Measurements from ENCODE around the gene TTC9C. TPM values are rescaled to one million over a fixed set of nuclear protein-coding genes. Genes with fewer than 3 reads are reported as not detected.
"Not testable (repeated sequence)": the region's sequence is repeated elsewhere in the genome, so short reads cannot be mapped to it uniquely, and the experiment has no call there.

Gene TTC9C
- total RNA-seq, 1 donor from 2014 or later, result 11.2 TPM

DNA sequence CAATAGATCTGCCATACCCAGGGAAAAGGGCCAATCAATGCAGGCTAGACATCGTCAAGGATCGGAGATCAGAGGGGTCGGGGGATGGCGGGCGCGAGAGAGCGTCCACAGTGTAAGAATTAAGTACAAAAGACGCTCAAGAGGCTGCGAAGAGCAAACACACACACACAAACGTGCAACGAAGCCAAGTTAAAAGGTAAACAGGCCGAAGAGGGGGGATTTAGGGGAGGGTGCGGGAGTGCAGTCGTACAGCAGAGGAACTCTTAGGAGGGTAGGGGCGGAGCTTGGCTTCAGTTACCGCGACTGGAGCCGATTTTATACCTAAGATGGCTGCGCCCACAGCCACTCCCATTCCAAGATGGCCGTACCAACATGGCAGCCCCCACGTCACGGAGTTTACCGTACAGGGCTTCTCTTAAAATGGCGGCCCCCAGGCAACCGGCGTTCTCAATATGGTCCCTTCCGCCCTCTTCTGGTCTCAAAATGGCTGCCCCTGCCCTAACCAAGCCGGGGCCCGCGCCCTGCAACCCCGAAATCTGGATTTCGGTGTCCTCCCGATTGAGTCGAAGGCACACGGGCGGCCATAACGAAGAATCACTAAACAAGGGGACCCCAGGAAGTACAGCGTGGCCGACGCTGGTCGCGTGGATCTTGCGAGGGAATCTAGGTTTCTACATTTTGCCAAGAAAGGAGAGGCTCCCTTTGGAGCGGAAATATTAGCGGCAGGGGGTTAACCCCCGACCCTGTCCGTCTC, 18.9 kb upstream of the TTC9C start:
- ATAC-seq, result peak; percentile 75
- peak; percentile 97 for DNase-seq (ENCODE audit: low spot score)

DNA sequence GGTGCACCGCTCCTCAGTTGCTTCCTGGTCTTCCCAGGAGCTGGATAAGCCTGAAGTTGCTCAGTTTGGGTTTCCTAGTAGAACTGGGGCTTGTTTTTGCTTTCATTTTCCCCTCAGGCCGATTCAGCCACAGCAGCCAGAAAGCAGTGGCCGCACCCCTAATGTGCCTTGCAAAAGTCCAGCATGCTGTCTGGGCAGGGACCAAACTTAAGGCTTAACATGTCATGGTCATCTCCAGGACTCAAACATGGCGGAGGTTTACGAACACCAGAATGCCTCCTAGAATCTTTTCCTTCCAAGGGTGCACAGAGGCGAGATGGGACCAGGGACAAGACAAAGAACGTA, 18.3 kb upstream of the TTC9C start:
- DNase-seq (ENCODE audit: low spot score) (no peak), ATAC-seq (peak; percentile 7)

GRCh38 chr11:62712276-62712812, 15.9 kb upstream of the TTC9C start:
- DNase-seq (ENCODE audit: low spot score) (no peak), ATAC-seq (no peak)

GRCh38 chr11:62712861-62713260, 15.4 kb upstream of the TTC9C start:
- DNase-seq (ENCODE audit: low spot score), result no peak
- no peak for ATAC-seq

DNA sequence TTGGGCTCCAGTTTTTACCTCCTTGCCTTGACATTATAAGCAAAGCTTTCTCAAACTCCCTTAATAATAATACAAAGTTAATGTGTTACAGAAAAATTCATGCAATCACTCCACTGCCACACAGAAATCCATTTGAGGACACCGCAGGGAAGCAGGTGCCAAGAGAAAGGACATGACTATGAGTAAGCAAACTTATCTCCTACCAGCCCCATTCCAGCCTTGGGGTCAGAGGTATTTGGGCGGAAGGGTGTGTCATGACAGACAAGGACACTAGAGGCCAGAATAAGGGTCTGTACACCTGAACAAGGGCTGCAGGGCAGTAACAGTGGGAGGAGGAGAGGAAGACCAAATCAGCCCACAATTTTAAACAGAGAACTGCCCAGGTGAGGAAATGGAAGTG, 14.9 kb upstream of the TTC9C start:
- DNase-seq (ENCODE audit: low spot score) (peak; percentile 85), ATAC-seq (peak; percentile 69)

DNA sequence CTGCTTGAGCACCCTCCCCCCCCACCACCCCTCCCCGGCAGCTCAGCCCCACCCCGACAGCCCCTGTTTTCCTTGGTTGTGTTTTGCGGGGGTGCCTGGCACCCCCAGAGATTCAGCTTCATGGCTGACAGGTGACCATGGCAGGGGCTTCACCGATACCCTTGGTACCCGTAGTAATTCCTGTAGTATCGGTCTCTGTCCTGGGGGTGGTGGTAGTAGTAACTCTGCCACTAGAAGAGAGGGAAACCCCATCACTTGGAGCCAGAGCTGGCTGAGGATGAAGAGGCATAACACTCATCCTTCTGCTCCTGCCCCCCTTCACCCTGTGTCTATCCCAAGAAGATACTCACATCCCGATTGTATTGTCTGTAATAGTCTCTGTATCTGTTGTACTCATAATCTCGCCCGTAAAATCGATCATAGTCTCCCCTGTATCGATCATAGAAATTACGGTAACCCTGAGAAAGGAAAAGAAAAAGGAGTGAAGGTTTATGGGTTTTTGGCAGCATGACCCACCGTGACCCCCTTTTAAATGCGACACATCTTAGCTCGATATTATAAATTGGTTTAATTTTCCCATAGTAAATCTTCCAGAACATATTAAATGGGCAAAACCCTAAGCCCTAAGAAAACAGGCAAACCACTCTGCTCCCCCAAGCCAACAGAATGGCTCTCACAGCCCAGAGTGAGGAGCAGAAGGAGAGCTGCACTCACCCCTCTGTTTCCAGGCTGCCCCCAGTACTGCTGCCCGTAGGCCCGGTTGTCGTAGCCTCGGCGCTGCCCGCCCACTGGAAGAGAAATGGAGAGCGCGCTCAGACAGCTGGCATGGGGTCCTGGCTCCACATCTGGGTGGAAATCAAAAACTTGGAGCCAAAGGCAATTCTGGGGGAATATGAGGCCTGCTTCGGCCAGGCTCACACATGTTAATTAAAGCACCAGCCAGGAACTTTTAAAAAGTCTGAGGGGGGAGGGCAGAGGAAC, 12.8 kb upstream of the TTC9C start:
- ATAC-seq, result no peak
- no peak for DNase-seq (ENCODE audit: low spot score)

DNA sequence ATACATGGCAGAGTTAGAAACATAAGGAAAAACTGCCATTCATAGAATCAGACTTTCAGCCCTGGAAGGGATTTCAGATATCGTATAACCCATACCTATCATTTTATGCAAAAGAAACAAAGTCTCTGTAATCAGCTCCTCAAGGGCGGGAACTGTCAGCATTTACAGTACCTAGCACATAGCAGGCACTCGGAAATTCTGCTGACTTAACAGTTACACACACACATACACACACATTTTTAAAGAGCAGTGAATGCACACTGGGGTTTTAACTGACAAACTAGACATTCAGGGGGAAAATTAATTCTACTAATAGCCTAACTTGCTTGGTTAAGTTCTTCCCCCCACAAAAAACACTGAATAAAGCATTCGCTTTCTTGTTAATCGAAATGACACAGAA, 12.1 kb upstream of the TTC9C start:
- ATAC-seq, result no peak
- DNase-seq (ENCODE audit: low spot score), result no peak

GRCh38 chr11:62716816-62717215, 11.5 kb upstream of the TTC9C start:
- DNase-seq (ENCODE audit: low spot score) (no peak), ATAC-seq (no peak)

DNA sequence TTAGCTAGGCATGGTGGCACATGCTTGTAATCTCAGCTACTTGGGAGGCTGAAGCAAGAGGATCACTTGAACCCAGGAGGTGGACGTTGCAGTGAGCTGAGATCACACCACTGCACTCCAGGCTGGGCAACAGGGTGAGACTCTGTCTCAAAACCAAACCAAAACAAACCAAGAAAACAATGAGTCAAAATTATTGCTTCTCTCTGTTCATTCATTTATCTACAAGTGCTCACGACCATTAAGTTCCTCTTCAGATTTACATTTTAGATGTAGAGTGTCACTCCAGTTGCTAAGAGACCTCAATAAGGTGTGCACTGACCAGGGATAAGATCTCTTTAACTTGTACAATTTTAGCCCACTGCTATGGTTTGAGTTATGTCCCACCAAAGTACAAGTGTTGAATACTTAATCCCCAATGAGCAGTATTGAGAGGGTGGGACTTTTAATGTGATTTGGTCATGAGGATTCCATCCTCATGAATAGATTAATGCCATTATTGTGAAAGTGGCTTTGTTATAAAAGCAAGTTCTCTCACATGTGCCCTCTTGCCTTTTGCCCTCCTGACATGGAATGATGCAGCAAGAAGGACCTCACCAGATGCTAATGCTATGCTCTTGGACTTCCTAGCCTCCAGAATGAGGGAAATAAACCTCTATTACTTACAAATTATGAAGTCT, 8.8 kb upstream of the TTC9C start:
- ATAC-seq (no peak), DNase-seq (ENCODE audit: low spot score) (no peak)

DNA sequence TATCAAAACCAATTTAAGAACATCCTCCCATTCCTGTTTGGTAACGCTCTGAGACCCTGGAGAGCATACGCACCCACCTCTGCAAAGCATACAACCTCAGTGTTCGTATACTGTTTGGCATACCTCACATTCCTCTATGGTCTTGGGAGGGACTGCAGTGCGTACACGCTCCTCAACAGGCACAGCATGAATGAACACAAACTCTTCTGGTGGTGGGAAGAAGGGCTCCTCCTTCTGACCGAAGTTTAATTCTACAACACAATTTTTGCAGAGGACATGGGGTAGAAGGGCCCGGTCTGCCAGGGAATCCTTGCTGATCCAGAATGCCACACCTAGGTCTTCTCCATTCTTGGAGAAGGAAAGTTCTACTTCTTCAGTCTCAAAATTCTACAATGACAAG, 6.3 kb upstream of the TTC9C start:
- ATAC-seq (no peak), DNase-seq (ENCODE audit: low spot score) (no peak)

GRCh38 chr11:62724171-62724570, 4.1 kb upstream of the TTC9C start:
- ATAC-seq (no peak), DNase-seq (ENCODE audit: low spot score) (no peak)

GRCh38 chr11:62725646-62726045, 2.6 kb upstream of the TTC9C start:
- ATAC-seq (peak; percentile 5), DNase-seq (ENCODE audit: low spot score) (no peak)

- DNase-seq (ENCODE audit: low spot score), result peak; percentile 52
These were observed 2.0 kb upstream of the TTC9C start for GRCh38 chr11:62726156-62726914.

GRCh38 chr11:62726915-62727164, 1.4 kb upstream of the TTC9C start:
- peak; percentile 6 for ATAC-seq

More at GRCh38 chr11:62726156-62726914, 2.0 kb upstream of the TTC9C start:
- ATAC-seq, result no peak

DNA sequence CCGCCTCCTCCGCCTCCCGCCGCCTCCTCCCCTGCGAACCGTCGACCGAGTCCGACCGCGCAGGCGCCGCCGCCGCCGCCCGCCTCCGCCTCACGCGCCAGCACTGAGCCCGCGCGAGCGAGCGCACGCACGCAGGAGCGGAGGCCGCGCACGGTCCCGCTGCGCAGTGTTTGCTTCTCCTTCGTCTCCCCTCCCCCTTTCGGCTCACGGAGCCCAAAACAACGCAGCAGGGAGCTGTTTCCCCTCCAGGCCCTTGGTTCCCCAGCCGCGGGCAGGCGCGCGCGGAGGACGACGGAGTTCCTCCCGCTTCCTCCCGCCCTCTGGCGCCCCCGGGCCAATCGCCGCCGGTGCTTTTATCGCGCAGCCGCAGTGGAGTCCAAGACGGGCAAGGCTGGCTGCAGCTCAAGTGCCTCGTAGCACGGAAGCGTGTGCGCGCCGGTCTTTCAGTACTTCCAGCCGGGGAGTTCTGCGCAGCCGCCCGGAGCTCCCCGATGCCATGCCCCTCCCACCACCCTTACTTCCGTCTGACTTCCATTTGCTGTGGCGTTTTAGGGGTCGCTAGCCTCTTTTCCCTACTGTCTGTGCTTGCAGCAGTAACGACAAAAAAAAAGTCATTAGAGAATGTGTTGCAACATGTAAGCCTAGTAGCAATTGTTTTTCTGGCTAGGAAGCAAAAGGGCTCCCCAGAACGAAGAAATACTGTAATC, 968 bp upstream of the TTC9C start, which contains the start of gene HNRNPUL2:
Gene HNRNPUL2, minus strand, starts transcription at position 293 of the 707 bp plus-strand sequence. CDS start 301 bp downstream, outside the sequence.
- peak; percentile 84 for ATAC-seq
- DNase-seq (ENCODE audit: low spot score), result peak; percentile 99

More at GRCh38 chr11:62726915-62727164, 1.4 kb upstream of the TTC9C start:
- no peak for DNase-seq (ENCODE audit: low spot score)

DNA sequence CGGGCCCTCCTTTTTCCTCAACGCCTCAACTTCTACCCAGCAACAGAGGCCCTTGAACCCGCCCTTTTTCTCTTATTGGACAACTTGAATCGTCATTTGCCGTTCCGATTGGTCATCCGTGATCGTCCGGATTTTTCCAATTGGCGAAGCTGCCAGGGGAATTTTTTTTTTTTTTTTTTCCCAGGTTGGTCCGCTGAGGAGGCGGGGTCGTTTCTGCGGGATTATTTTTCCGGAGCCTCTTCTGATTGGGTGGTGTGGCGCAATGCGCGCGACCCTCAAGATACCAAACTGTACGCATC, 465 bp upstream of the TTC9C start:
- ATAC-seq (peak; percentile 74), DNase-seq (ENCODE audit: low spot score) (peak; percentile 87)

GRCh38 chr11:62730076-62730475, 1.8 kb downstream of the TTC9C start:
- ATAC-seq; DNase-seq (ENCODE audit: low spot score): not testable (repeated sequence)

DNA sequence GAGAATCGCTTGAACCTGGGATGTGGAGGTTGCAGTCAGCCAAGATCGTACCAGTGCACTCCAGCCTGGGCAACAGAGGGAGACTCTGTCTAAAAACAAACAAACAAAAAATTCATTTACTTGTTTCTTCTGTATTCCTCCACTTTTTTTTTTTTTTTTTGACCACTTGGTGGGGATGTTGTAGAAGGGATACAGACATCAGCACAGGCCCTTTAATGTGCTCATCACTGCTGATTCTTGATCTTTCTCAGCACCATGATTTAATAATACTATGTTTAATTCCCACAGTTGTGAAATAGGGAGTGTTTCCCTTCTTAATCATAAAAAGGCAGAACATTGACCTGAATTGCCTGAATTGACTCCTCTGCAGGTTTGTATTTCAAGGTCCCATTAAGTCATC, 4.5 kb downstream of the TTC9C start:
- no peak for ATAC-seq
- no peak for DNase-seq (ENCODE audit: low spot score)

DNA sequence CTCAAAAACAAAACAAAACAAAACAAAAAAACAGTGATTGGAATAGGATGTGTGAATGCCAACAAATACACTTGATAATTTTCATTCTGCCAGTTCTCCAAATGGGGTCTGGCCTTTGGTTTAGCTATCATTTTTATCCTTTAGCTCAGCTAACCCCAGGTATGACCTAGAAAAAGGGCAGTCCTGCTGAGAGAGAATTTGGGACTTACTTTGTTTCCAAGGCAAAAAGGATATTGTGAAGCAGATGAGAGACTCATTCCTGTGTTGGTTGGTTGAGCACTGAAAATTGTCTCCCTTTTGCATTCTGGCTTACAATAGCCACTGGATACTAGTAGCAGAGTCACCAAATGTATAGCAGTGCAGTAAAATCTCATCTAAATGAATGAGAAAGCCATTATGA, 8.9 kb downstream of the TTC9C start:
- ATAC-seq (no peak), DNase-seq (ENCODE audit: low spot score) (no peak)
